HFFc6 (cell line): ENCODE results near the gene SHMT2. TPM values are rescaled to one million over a fixed set of nuclear protein-coding genes. Genes with fewer than 3 reads are reported as not detected.

Experiments used
- DNase-seq: peaks from one replicate; pipeline ENCODE4 v3.0.0-alpha.2; 2018
- H3K27ac Mint-ChIP-seq: 2 replicates; pipeline ENCODE4 v1.8.0; 2020; ENCODE audit warnings: mild to moderate bottlenecking, mixed read lengths
- H3K27me3 Mint-ChIP-seq: 2 replicates; pipeline ENCODE4 v1.8.0; 2021; ENCODE audit warnings: mild to moderate bottlenecking, moderate library complexity, mixed read lengths; ENCODE audit not compliant: insufficient read depth
- H3K36me3 Mint-ChIP-seq: 2 replicates; pipeline ENCODE4 v1.8.0; 2021; ENCODE audit warnings: low read depth, mixed read lengths
- H3K4me1 Mint-ChIP-seq: 2 replicates; pipeline ENCODE4 v1.8.0; 2020; ENCODE audit warnings: low read depth, mixed read lengths
- H3K4me3 Mint-ChIP-seq: 2 replicates; pipeline ENCODE4 v1.8.0; 2020; ENCODE audit warnings: mild to moderate bottlenecking, moderate library complexity, mixed read lengths
- H3K9me3 Mint-ChIP-seq: 2 replicates; pipeline ENCODE4 v1.8.0; 2020; ENCODE audit warnings: mild to moderate bottlenecking, mixed read lengths
- CTCF ChIP-seq: fragments of 200-600 bp; sonication (generic); IDR thresholded peaks from 2 replicates; pipeline ENCODE4 v1.5.0; 2021; ENCODE audit warnings: antibody characterized with exemption, mild to moderate bottlenecking
- total RNA-seq, 6 experiments: library from RNA; stranded (reverse); fragmentation: NEBNext Ultra II Directional; extraction: Animal tissue kit (Norgen Biotek cat#: 25700); gene quantifications; 2 replicates in 1 of 6; 3 replicates in 5 of 6; pipeline ENCODE4 v1.2.3, GENCODE V29; 2021

SHMT2 gene
- total RNA-seq, 6 experiments from 2014 or later: 112 to 127 (median 126) TPM

GRCh38 chr12:57188090-57188425, 41.5 kb upstream of the SHMT2 start:
- Mint-ChIP-seq H3K4me1 (peaks cover under 1% of the 10 kb centered on the region; the same call in 1 of the 2 replicates), H3K9me3 (no peaks in the 10 kb centered on the region), H3K4me3 (no peak overlapping the region), H3K36me3 (peaks cover 37% of the 10 kb centered on the region), H3K27me3 (peaks cover 8% of the 10 kb centered on the region), H3K27ac (no peak overlapping the region)
- DNase-seq: no peak
- no peak for TF ChIP-seq CTCF

- no peaks in the 10 kb centered on the region for H3K9me3 Mint-ChIP-seq
- DNase-seq: no peak
- no peak overlapping the region for H3K4me3 Mint-ChIP-seq
- H3K27me3 Mint-ChIP-seq: peaks cover 16% of the 10 kb centered on the region
- peaks cover 27% of the 10 kb centered on the region for H3K36me3 Mint-ChIP-seq
- TF ChIP-seq CTCF: no peak
- H3K4me1 Mint-ChIP-seq: no peaks in the 10 kb centered on the region
- H3K27ac Mint-ChIP-seq: no peak overlapping the region
Measured at GRCh38 chr12:57190037-57190436, 39.5 kb upstream of the SHMT2 start.

- no peaks in the 10 kb centered on the region for H3K9me3 Mint-ChIP-seq
- no peak for DNase-seq
- no peak for TF ChIP-seq CTCF
- no peak overlapping the region for H3K4me3 Mint-ChIP-seq
- peaks cover 16% of the 10 kb centered on the region for H3K27me3 Mint-ChIP-seq
- no peak overlapping the region for H3K27ac Mint-ChIP-seq
- H3K36me3 Mint-ChIP-seq: peaks cover 24% of the 10 kb centered on the region
- H3K4me1 Mint-ChIP-seq: no peaks in the 10 kb centered on the region
Measured at GRCh38 chr12:57190821-57191220, 38.7 kb upstream of the SHMT2 start.

- H3K27me3 Mint-ChIP-seq: peaks cover 18% of the 10 kb centered on the region
- TF ChIP-seq CTCF: no peak
- H3K9me3 Mint-ChIP-seq: no peaks in the 10 kb centered on the region
- H3K4me1 Mint-ChIP-seq: no peaks in the 10 kb centered on the region
- DNase-seq: no peak
- peak overlapping the region; percentile 49; the same call in 1 of the 2 replicates for H3K27ac Mint-ChIP-seq
- peaks cover 28% of the 10 kb centered on the region for H3K36me3 Mint-ChIP-seq
- no peak overlapping the region for H3K4me3 Mint-ChIP-seq
Measured at GRCh38 chr12:57191410-57191809, 38.1 kb upstream of the SHMT2 start.

GRCh38 chr12:57192920-57193319, 36.6 kb upstream of the SHMT2 start:
- Mint-ChIP-seq H3K27ac (no peak overlapping the region), H3K4me3 (no peak overlapping the region), H3K9me3 (no peaks in the 10 kb centered on the region), H3K36me3 (peaks cover 32% of the 10 kb centered on the region), H3K4me1 (no peaks in the 10 kb centered on the region), H3K27me3 (peaks cover 18% of the 10 kb centered on the region)
- no peak for TF ChIP-seq CTCF
- no peak for DNase-seq

GRCh38 chr12:57193706-57194245, 35.7 kb upstream of the SHMT2 start:
- H3K9me3 Mint-ChIP-seq: no peaks in the 10 kb centered on the region
- H3K4me1 Mint-ChIP-seq: no peaks in the 10 kb centered on the region
- no peak for DNase-seq
- peaks cover 18% of the 10 kb centered on the region for H3K27me3 Mint-ChIP-seq
- H3K27ac Mint-ChIP-seq: no peak overlapping the region
- TF ChIP-seq CTCF: no peak
- H3K4me3 Mint-ChIP-seq: no peak overlapping the region
- H3K36me3 Mint-ChIP-seq: peaks cover 32% of the 10 kb centered on the region
